Measurements from ENCODE around the gene ALDH16A1.

DNA sequence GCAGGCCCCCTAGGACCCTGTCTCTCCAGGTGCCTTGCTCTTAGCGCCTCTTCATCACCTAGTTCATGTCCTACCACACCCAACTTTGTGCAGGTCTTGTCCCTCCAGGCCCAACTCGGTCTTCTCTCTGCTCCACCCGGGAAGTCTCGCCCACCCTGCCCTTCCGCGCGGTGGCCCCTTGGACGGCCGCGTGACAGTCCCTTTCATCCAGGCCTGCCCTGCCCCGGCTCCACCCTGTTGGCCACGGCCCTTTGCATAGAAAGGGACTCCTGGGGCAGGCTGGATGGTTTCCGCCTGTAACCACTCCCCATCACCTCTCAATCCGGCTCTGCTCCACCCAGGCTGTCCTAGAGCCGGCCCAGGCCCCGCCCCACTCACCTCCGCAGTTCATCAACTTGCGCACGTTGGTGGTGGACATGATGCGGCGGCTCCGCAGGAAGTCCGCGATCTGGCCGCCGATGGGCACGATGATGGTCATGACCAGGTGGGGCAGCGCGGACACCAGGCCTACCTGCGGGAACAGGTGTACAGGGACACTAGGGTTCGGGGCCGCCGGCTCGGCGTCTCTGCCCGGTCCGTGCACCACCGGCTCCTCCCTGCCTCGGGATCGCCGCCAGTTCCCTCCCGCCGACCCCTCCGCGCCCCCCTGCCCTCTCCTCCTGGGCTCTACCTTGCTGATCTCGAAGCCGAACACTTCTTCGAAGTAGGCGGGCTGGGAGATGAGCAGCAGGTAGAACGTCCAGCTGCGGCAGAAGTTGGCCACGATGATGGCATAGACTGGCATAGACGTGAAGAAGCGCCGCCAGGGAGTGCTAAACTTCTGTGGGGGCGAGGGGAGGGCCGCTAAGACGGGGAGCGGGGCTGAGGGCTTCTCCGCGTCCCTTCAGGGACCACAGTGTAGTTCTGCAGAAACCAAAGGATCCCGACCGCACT is 20.6 kb upstream of the ALDH16A1 start:
- TF ChIP-seq, protein P1, sequence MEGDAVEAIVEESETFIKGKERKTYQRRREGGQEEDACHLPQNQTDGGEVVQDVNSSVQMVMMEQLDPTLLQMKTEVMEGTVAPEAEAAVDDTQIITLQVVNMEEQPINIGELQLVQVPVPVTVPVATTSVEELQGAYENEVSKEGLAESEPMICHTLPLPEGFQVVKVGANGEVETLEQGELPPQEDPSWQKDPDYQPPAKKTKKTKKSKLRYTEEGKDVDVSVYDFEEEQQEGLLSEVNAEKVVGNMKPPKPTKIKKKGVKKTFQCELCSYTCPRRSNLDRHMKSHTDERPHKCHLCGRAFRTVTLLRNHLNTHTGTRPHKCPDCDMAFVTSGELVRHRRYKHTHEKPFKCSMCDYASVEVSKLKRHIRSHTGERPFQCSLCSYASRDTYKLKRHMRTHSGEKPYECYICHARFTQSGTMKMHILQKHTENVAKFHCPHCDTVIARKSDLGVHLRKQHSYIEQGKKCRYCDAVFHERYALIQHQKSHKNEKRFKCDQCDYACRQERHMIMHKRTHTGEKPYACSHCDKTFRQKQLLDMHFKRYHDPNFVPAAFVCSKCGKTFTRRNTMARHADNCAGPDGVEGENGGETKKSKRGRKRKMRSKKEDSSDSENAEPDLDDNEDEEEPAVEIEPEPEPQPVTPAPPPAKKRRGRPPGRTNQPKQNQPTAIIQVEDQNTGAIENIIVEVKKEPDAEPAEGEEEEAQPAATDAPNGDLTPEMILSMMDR (IDR thresholded peaks at IDR 0.05): no peak
- TF ChIP-seq EZH2 (IDR thresholded peaks at IDR 0.05) (peak; percentile 95), EZH2phosphoT487 (IDR thresholded peaks at IDR 0.05) (peak; percentile 83)

Measured in neural progenitor cell (in vitro differentiated cells).